H1 (cell line): ENCODE results near the gene FHIT. TPM values are rescaled to one million over a fixed set of nuclear protein-coding genes. Genes with fewer than 3 reads are reported as not detected.

Experiments used
- CEBPB ChIP-seq: IDR thresholded peaks from 2 replicates; pipeline ENCODE4 v1.6.1; 2012; ENCODE audit warnings: low read depth, low read length
- CHD2 ChIP-seq: IDR thresholded peaks from 2 replicates; pipeline ENCODE4 v1.6.1; 2012; ENCODE audit warnings: low read length, improper control_type of control experiment
- JUN ChIP-seq: IDR thresholded peaks from 2 replicates; pipeline ENCODE4 v1.6.1; 2011; ENCODE audit warnings: low read depth, mild to moderate bottlenecking, improper control_type of control experiment, low read length
- KDM5A ChIP-seq: fragments of 200-600 bp; IDR thresholded peaks from 2 replicates; pipeline ENCODE4 v1.7.1; 2012; ENCODE audit warnings: mild to moderate bottlenecking, low read length, inconsistent platforms, mixed read lengths
- PHF8 ChIP-seq: fragments of 200-600 bp; sonication (generic); conservative IDR thresholded peaks from 2 replicates; pipeline ENCODE4 v1.7.1; 2012; ENCODE audit warnings: low read depth, mild to moderate bottlenecking, inconsistent platforms, low read length, moderate library complexity
- SP4 ChIP-seq: IDR thresholded peaks from 2 replicates; pipeline ENCODE4 v1.6.1; 2012; ENCODE audit warnings: low read length, inconsistent platforms
- TAF7 ChIP-seq: optimal IDR thresholded peaks from 2 replicates; pipeline ENCODE3; 2011; ENCODE audit warnings: low read depth, mild to moderate bottlenecking, inconsistent platforms, low read length, moderate library complexity, borderline replicate concordance
- TCF12 ChIP-seq: IDR thresholded peaks from 2 replicates; pipeline ENCODE4 v1.6.1; 2011; ENCODE audit warnings: low read depth, mild to moderate bottlenecking, low read length
- polyA plus RNA-seq, 7 experiments: library from polyadenylated mRNA; depleted of rRNA in 3 of 7; stranded (reverse) in 5 of 7; unstranded in 2 of 7; fragments of >200 nt in 5 of 7; fragments of 200-250 nt in 2 of 7; gene quantifications; 1 replicate in 5 of 7; 2 replicates in 1 of 7; 4 replicates in 1 of 7; pipeline versions ENCODE4 v1.2.1 to v1.2.3, GENCODE V29; 2011 to 2013; ENCODE audit warnings: missing spikeins in 2 of 7, mixed read lengths in 2 of 7
- total RNA-seq: library from RNA; stranded (reverse); fragmentation: NEBNext Ultra II Directional; extraction: Animal tissue kit (Norgen Biotek cat#: 25700); gene quantifications from 2 replicates; pipeline ENCODE4 v1.2.1, GENCODE V29; 2021

The FHIT gene
- total and polyA plus RNA-seq, 2 of the 8 experiments (the other 6 are each of a cell fraction or from before 2014, with no cell fraction given), result 1.2 to 3.2 TPM

DNA sequence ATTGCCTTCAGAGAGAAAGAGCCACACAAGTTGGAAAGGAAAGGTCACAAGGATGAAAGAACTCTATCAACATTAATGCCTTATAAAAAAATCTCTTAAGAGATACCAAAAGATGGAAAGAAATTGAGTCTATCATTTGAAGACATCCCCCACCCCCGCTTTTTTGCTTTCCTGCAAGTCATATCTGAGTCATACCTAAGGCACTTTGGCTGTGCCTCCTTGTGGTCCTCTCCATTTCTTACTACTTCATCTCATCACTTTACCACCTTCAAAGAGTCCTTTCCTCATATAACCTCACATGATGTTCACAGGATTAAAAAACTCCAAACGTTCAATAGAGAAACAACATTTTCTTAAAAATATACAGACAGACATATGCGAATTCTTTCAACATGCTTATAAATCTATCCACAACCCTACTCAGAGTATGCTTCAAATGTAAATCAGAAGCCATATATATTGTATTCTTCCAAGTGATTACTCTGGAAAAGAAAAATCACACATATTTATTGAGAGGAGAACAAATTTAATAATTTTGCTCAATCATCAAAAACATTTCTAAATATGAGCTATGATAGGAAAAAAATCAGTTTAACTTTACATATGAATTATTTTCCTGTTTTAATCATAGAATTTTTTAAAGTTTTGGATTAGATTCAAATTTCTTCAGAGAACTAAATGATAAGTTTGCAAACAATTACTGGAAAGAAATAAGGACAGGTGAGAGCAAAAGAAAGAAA is 1197.6 kb downstream of the FHIT start (continued):
- no peak for TF ChIP-seq KDM5A
- no peak for TF ChIP-seq PHF8
- TF ChIP-seq JUN, result no peak
- TF ChIP-seq SP4, result no peak
- TF ChIP-seq TCF12, result no peak
- TF ChIP-seq CEBPB, result no peak
- TF ChIP-seq TAF7, result no peak
- TF ChIP-seq CHD2, result no peak
